ENCODE results near the gene CCDC85A. TPM values are rescaled to one million over a fixed set of nuclear protein-coding genes. Genes with fewer than 3 reads are reported as not detected.

CCDC85A gene
- polyA plus RNA-seq, 1 donor (not counting 4 experiments of a cell fraction or from before 2014, with no cell fraction given) = not detected

DNA sequence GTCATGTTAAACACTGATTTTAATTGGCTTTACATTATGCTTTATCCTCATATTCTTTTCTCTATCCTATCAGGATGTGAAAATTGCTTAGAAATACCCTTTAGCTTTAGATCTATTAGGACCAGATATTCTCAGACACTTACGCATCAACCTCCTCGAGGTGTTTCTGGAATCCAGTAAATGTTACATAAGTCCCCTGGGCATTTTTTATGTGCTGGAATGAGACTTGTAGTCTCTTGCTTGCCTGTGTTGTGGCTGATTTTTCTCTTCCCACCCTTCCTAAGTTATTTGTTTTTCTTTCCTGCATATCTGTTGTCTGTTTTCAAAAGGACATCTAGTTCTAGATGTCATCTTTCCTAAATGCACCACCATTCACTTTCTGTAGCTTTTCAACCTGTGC is 197.1 kb downstream of the CCDC85A start:
- no peaks in the 10 kb centered on the region for H3K4me1 ChIP-seq (ENCODE audit: control insufficient read depth, extremely low read depth, insufficient read depth, low read length)
- no peaks in the 10 kb centered on the region for H3K9me1 ChIP-seq (ENCODE audit: control insufficient read depth, extremely low read depth, insufficient read depth, low read length)
- DNase-seq (ENCODE audit: low read depth, low spot score) (no peak), FAIRE-seq (no peak)
- H3K36me3 ChIP-seq (ENCODE audit: control insufficient read depth in 2 of 2, extremely low read depth in 1 of 2, insufficient read depth in 2 of 2, low read length in 2 of 2) = no peaks in the 10 kb centered on the region
- dilution Hi-C loops (cut with MboI; ENCODE audit: extremely low pct_ligation_motif_present, low sequenced_read_pairs) = no loop called here
- TF ChIP-seq, protein P1, sequence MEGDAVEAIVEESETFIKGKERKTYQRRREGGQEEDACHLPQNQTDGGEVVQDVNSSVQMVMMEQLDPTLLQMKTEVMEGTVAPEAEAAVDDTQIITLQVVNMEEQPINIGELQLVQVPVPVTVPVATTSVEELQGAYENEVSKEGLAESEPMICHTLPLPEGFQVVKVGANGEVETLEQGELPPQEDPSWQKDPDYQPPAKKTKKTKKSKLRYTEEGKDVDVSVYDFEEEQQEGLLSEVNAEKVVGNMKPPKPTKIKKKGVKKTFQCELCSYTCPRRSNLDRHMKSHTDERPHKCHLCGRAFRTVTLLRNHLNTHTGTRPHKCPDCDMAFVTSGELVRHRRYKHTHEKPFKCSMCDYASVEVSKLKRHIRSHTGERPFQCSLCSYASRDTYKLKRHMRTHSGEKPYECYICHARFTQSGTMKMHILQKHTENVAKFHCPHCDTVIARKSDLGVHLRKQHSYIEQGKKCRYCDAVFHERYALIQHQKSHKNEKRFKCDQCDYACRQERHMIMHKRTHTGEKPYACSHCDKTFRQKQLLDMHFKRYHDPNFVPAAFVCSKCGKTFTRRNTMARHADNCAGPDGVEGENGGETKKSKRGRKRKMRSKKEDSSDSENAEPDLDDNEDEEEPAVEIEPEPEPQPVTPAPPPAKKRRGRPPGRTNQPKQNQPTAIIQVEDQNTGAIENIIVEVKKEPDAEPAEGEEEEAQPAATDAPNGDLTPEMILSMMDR (optimal IDR thresholded peaks at IDR 0.05 in 1 of 3, IDR thresholded peaks at IDR 0.05 in 1 of 3, conservative IDR thresholded peaks at IDR 0.05 in 1 of 3; ENCODE audit: extremely low read depth in 1 of 3, insufficient read depth in 2 of 3, low read length in 3 of 3) = no peak
- TF ChIP-seq EZH2 (IDR thresholded peaks at IDR 0.05; ENCODE audit: low read length) = no peak
- no peak overlapping the region for H3K4me3 ChIP-seq (ENCODE audit: control insufficient read depth in 2 of 3, extremely low read depth in 1 of 3, insufficient read depth in 2 of 3, low read depth in 1 of 3, low read length in 3 of 3)
- no peaks in the 10 kb centered on the region for H4K20me1 ChIP-seq (ENCODE audit: control insufficient read depth, extremely low read depth, insufficient read depth, low read length)
- no peak overlapping the region for H2AFZ ChIP-seq (ENCODE audit: control insufficient read depth, low read length)
- H3K9ac ChIP-seq (ENCODE audit: control insufficient read depth, extremely low read depth, insufficient read depth, low read length) = no peak overlapping the region
- no peaks in the 10 kb centered on the region for H3K79me2 ChIP-seq (ENCODE audit: control insufficient read depth, insufficient read depth, low read length)
- no peaks in the 10 kb centered on the region for H3K9me3 ChIP-seq (ENCODE audit: control insufficient read depth, low read depth, low read length)
- no peak overlapping the region for H3K27ac ChIP-seq (ENCODE audit: control insufficient read depth, insufficient read depth, low read length)
- no peak overlapping the region for H3K4me2 ChIP-seq (ENCODE audit: control insufficient read depth, extremely low read depth, insufficient read depth, low read depth, low read length)
- H3K27me3 ChIP-seq (ENCODE audit: control insufficient read depth, extremely low read depth, insufficient read depth, low read length) = no peaks in the 10 kb centered on the region

DNA sequence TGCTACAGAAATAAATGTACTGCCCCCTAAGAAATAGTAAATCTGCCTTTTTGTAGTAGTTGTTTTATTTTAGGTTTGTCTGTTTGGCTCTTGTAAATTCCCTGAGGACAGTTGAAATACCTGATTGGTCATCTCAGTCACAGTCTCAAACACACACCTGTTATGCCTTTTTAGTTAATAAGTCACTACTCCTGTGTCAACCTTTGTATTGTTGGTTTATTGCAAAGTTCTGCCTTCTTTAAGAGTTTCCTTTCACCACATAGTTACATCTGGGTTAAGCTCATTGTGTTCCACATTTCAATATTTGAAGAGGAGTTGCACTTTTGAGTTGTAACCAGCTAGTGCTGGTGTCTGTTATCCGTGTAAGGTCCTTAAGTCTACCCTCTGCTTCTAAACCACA is 198.7 kb downstream of the CCDC85A start:
- no peaks in the 10 kb centered on the region for H3K36me3 ChIP-seq (ENCODE audit: control insufficient read depth in 2 of 2, extremely low read depth in 1 of 2, insufficient read depth in 2 of 2, low read length in 2 of 2)
- no peaks in the 10 kb centered on the region for H4K20me1 ChIP-seq (ENCODE audit: control insufficient read depth, extremely low read depth, insufficient read depth, low read length)
- H3K4me3 ChIP-seq (ENCODE audit: control insufficient read depth in 2 of 3, extremely low read depth in 1 of 3, insufficient read depth in 2 of 3, low read depth in 1 of 3, low read length in 3 of 3) = no peak overlapping the region
- H3K9ac ChIP-seq (ENCODE audit: control insufficient read depth, extremely low read depth, insufficient read depth, low read length) = no peak overlapping the region
- dilution Hi-C loops (cut with MboI; ENCODE audit: extremely low pct_ligation_motif_present, low sequenced_read_pairs) = no loop called here
- H3K4me1 ChIP-seq (ENCODE audit: control insufficient read depth, extremely low read depth, insufficient read depth, low read length) = no peaks in the 10 kb centered on the region
- H3K27me3 ChIP-seq (ENCODE audit: control insufficient read depth, extremely low read depth, insufficient read depth, low read length) = no peaks in the 10 kb centered on the region
- TF ChIP-seq EZH2 (IDR thresholded peaks at IDR 0.05; ENCODE audit: low read length) = no peak
- TF ChIP-seq, protein P1 (optimal IDR thresholded peaks at IDR 0.05 in 1 of 3, IDR thresholded peaks at IDR 0.05 in 1 of 3, conservative IDR thresholded peaks at IDR 0.05 in 1 of 3; ENCODE audit: extremely low read depth in 1 of 3, insufficient read depth in 2 of 3, low read length in 3 of 3) = no peak
- H3K79me2 ChIP-seq (ENCODE audit: control insufficient read depth, insufficient read depth, low read length) = no peaks in the 10 kb centered on the region
- no peak overlapping the region for H3K4me2 ChIP-seq (ENCODE audit: control insufficient read depth, extremely low read depth, insufficient read depth, low read depth, low read length)
- H2AFZ ChIP-seq (ENCODE audit: control insufficient read depth, low read length) = no peak overlapping the region
- no peaks in the 10 kb centered on the region for H3K9me1 ChIP-seq (ENCODE audit: control insufficient read depth, extremely low read depth, insufficient read depth, low read length)
- DNase-seq (ENCODE audit: low read depth, low spot score) (no peak), FAIRE-seq (no peak)
- no peaks in the 10 kb centered on the region for H3K9me3 ChIP-seq (ENCODE audit: control insufficient read depth, low read depth, low read length)
- H3K27ac ChIP-seq (ENCODE audit: control insufficient read depth, insufficient read depth, low read length) = no peak overlapping the region

Measured in keratinocyte (primary cell).